ENCODE results near the gene SMYD3.
A peak's percentile ranks its signal among the peaks of the same experiment; 100 is the strongest.

The SMYD3 gene

DNA sequence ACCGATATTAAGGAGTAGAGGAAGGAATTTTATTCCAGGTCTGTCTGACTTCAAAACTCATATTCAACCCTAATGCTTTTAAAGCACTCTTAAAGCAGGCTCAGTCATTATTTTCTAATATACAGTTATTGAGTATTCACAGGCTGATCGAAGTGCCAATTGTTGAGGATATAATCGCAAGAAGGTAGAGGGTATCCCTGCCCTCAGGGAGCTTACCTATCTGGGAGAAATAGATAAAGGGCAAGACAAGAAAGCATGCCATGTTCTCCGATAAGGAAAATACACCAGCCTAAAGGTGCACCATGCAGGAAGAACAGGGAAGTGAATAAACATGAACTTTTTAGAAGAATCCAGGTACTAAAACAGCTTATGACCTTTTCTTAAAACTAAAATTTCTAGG lies 361.2 kb downstream of the SMYD3 start:
- Mint-ChIP-seq H3K4me1 (no peaks in the 10 kb centered on the region), H3K27me3 (no peaks in the 10 kb centered on the region), H3K27ac (no peak overlapping the region), H3K36me3 (peaks cover 14 to 31% of the 10 kb centered on the region in 2 donors), H3K9me3 (peaks cover 0 to 8% of the 10 kb centered on the region in 2 donors), H3K4me3 (no peak overlapping the region)
- ATAC-seq (replicated peaks): no peak
- DNase-seq: no peak

DNA sequence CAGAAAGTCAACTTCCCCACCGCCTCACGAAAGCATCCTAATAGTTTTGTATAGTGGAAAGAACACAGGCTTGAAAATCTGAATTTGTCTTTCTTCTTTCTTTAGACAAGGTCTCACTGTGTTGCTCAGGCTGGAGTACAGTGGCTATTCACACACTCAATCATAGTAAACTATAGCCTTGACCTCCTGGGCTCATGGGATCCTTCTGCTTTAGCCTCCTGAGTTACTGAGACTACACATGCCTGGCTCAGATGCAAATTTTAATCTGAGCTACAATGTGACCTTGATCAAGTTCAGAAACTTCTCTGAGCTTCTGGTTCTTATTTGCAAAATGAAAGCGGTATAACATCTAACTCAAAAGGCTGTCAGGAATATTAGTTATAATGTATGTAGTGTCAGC lies 362.1 kb downstream of the SMYD3 start:
- peaks cover 14 to 31% of the 10 kb centered on the region in 2 donors for H3K36me3 Mint-ChIP-seq
- peaks cover 0 to 8% of the 10 kb centered on the region in 2 donors for H3K9me3 Mint-ChIP-seq
- no peaks in the 10 kb centered on the region for H3K27me3 Mint-ChIP-seq
- no peak for DNase-seq
- no peak for ATAC-seq (replicated peaks)
- H3K4me1 Mint-ChIP-seq: no peaks in the 10 kb centered on the region
- no peak overlapping the region for H3K27ac Mint-ChIP-seq
- no peak overlapping the region for H3K4me3 Mint-ChIP-seq

DNA sequence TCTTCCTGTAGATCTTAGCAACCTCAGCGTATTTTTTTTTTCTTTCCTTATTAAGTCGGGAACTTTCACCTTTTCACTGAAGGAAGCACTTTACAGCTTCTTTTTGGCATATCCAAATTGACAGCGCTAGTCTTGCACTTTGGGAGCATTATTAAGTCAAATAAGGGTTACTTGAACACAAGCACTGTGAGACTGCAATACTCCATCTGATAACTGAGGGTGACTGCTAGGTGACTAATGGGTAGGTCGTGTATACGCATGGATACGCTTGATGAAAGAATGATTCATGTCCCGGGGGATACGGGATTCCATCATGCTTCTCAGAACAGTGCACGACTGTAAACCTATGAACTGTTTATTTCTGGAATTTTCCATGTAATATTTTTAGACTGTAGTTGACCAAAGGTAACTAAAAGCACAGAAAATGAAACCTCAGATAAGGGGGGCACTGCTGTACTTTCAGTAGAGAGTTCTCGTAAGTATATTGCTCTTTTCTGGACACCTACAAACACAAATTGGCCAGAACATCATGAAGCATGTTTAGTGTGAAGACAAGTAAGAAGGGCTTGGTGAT lies 364.7 kb downstream of the SMYD3 start:
- no peaks in the 10 kb centered on the region for H3K27me3 Mint-ChIP-seq
- no peaks in the 10 kb centered on the region for H3K4me1 Mint-ChIP-seq
- no peak overlapping the region for H3K4me3 Mint-ChIP-seq
- H3K9me3 Mint-ChIP-seq: no peaks in the 10 kb centered on the region
- DNase-seq: no peak
- H3K36me3 Mint-ChIP-seq: peaks cover 2 to 17% of the 10 kb centered on the region in 2 donors
- H3K27ac Mint-ChIP-seq: no peak overlapping the region
- no peak for ATAC-seq (replicated peaks)

DNA sequence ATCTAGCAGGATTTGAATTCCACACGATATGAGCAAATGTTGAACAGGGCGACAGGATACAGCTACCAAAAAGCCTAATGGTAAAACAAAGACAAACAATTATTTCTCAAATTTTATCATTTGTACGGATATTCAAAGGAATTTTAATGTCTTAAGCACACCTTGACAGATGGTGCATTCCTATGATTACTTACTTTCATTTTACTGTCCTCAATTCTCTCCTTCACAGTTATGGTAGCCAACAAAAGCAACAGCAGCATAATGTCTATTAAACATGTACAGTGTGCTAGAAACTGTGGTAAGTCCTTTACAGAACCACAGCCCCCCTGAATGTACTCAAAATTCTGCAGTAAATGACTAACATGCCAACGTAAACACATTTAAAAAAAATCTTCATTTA lies 365.8 kb downstream of the SMYD3 start:
- H3K27ac Mint-ChIP-seq: no peak overlapping the region
- H3K36me3 Mint-ChIP-seq: peaks cover 2 to 13% of the 10 kb centered on the region in 2 donors
- H3K4me3 Mint-ChIP-seq: no peak overlapping the region
- H3K9me3 Mint-ChIP-seq: no peaks in the 10 kb centered on the region
- ATAC-seq (replicated peaks): no peak
- DNase-seq: no peak
- no peaks in the 10 kb centered on the region for H3K27me3 Mint-ChIP-seq
- no peaks in the 10 kb centered on the region for H3K4me1 Mint-ChIP-seq

DNA sequence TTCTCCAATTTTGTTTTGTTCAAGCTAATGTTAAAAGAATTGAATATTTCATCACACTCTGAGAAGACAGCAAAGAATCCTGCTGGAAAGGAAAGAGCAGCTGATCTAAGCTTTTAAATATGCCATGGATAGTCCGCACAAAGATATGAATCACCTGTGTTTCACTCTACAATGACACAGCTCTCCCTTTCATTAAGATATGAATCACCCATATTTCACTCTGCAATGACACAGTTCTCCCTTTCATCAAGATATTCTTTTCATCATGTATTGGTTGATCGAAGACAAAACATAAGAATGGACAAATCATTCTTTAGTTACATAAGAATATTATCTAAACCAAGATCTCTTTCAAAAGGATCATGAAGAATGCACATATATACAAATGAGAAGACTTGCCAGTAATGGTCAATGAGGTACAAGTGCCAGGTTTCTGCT lies 367.3 kb downstream of the SMYD3 start:
- Mint-ChIP-seq H3K4me3 (no peak overlapping the region), H3K27ac (no peak overlapping the region), H3K9me3 (no peaks in the 10 kb centered on the region), H3K27me3 (no peaks in the 10 kb centered on the region), H3K36me3 (peaks cover 2 to 5% of the 10 kb centered on the region in 2 donors), H3K4me1 (no peaks in the 10 kb centered on the region)
- ATAC-seq (replicated peaks): no peak
- DNase-seq: no peak

DNA sequence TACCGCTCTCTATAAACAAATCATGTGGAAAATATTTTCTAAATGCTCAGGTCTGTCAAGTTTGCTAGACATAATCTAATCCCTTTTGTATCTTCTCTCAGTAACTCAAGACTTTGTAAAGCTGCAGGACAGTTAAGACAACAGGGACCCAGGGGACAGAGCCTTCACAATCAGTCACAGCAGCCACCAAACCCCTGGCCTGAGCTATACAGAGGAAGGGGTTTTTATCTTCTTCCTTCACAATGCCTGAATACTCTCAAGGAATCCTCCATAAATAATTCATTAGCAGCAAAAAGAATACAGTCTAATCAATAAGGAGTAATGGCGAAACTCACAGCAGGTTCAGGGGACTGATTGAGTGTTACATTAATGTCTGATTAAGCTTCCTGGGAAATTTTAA lies 368.3 kb downstream of the SMYD3 start:
- Mint-ChIP-seq H3K27ac (no peak overlapping the region), H3K9me3 (no peaks in the 10 kb centered on the region), H3K4me1 (no peaks in the 10 kb centered on the region), H3K4me3 (no peak overlapping the region), H3K27me3 (no peaks in the 10 kb centered on the region), H3K36me3 (peaks cover 2 to 4% of the 10 kb centered on the region in 2 donors)
- no peak for DNase-seq
- ATAC-seq (replicated peaks): no peak

DNA sequence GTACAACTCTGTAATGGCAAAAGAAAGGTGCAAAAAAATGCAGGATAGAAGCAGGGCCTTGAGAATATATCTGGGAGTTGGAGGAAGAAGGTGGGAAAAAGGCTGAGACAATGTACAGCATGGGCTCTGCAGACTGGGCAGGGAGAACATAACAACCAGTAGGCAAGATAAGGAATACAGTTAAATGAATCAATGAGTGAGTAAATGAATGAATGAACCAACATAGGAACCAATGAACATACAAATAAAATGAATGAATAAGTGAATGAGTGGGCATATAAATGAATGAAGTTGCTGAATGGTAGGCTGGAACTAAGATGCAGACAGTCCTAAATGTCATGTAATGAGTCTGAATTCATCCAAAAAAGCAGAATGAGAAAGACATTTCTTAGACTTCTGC lies 370.6 kb downstream of the SMYD3 start:
- DNase-seq: no peak
- no peak overlapping the region for H3K4me3 Mint-ChIP-seq
- ATAC-seq (replicated peaks): no peak
- no peaks in the 10 kb centered on the region for H3K9me3 Mint-ChIP-seq
- no peaks in the 10 kb centered on the region for H3K4me1 Mint-ChIP-seq
- no peak overlapping the region for H3K27ac Mint-ChIP-seq
- H3K36me3 Mint-ChIP-seq: peaks cover 2 to 8% of the 10 kb centered on the region in 2 donors
- H3K27me3 Mint-ChIP-seq: no peaks in the 10 kb centered on the region

DNA sequence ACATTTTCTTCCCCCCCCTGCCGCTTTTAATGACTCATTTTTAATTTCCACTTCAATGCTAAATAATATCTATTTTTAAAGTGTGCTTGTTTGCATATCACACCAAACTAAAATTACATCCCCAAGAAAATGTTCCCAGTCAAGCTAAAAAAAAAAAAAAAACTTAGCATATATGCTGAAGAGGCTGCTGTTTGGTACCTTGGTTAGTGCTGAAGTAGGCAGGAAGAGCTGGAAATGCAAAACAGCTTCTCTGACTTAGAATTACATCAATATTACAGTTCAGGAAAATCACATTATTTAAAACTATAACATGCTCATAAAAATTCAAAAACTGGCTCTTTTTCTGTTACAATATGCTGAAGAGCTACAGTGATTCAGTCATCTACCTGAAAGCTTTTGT lies 372.3 kb downstream of the SMYD3 start:
- Mint-ChIP-seq H3K36me3 (peaks cover 2 to 8% of the 10 kb centered on the region in 2 donors), H3K27me3 (no peaks in the 10 kb centered on the region), H3K27ac (no peak overlapping the region), H3K9me3 (no peaks in the 10 kb centered on the region), H3K4me3 (no peak overlapping the region), H3K4me1 (no peaks in the 10 kb centered on the region)
- ATAC-seq (replicated peaks): no peak
- no peak for DNase-seq

DNA sequence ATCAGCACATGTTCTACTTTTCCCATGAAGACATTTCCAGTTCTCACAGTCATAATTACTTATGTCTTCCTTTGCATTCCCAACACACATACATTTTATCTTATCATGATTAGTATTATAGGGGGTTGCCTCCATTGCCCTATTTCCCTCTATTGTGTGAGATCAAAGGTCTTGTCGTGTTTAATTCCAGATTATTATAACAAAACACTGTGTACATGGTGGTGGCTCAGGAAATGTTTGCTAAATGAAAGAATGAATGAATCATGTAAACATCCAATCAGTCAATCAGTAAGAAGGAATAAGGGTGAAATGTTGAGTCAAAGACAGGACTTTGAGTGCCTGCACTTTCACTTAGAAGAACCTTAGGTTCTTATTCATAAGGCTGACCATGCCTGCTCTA lies 376.0 kb downstream of the SMYD3 start:
- ATAC-seq (replicated peaks) (no peak), DNase-seq (no peak)
- Mint-ChIP-seq H3K27me3 (no peaks in the 10 kb centered on the region), H3K27ac (no peak overlapping the region), H3K4me3 (no peak overlapping the region), H3K4me1 (no peaks in the 10 kb centered on the region), H3K9me3 (no peaks in the 10 kb centered on the region), H3K36me3 (peaks cover 0 to 5% of the 10 kb centered on the region in 2 donors)

DNA sequence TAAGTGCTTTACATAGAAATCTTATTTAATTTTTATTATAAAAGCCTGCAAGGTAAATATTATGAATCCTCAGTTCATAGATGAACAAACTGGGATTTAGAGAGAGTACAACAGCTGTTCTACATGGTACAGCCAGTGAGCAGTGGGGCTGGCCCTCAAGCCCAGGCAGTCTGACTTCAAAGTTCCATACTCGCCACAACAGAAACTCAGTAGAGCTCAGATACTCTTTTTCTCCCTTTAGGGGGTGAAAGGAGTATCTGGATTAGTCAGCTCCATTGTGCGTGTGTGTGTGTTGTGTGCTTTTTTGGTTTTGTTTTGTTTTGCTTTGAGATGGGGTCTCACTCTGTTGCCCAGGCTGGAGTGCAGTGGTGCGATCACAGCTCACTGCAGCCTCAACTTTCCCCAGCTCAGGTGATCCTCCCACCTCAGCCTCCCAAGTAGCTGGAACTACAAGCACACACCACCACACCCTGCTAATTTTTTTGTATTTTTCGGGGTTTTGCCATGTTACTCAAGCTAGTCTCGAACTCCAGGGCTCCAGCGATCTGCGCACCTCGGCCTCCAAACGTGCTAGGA lies 378.5 kb downstream of the SMYD3 start:
- Mint-ChIP-seq H3K27ac (no peak overlapping the region), H3K4me3 (no peak overlapping the region), H3K36me3 (peaks cover 3 to 5% of the 10 kb centered on the region in 2 donors), H3K9me3 (no peaks in the 10 kb centered on the region), H3K4me1 (no peaks in the 10 kb centered on the region), H3K27me3 (no peaks in the 10 kb centered on the region)
- ATAC-seq (replicated peaks): no peak
- DNase-seq: no peak

DNA sequence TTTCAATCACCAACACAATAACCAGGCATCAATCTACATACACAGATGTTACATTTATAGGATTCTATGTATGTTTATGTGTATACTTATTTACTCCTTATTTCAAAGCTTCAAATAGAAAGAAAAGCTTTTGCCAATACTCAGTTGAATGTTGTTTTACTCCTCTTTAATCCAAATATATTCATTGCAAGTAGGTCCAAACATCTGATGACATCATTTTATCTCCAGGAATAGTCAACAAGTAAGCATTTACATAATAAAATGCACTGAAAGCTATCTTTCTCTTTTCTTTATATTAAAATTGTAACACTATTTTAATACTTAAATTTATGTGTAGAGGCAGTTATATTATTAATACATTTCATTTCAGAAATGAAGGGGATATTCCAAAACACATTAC lies 380.5 kb downstream of the SMYD3 start:
- H3K27ac Mint-ChIP-seq: no peak overlapping the region
- no peaks in the 10 kb centered on the region for H3K9me3 Mint-ChIP-seq
- no peaks in the 10 kb centered on the region for H3K4me1 Mint-ChIP-seq
- ATAC-seq (replicated peaks) (no peak), DNase-seq (no peak)
- no peaks in the 10 kb centered on the region for H3K27me3 Mint-ChIP-seq
- H3K4me3 Mint-ChIP-seq: no peak overlapping the region
- H3K36me3 Mint-ChIP-seq: peaks cover 0 to 3% of the 10 kb centered on the region in 2 donors

DNA sequence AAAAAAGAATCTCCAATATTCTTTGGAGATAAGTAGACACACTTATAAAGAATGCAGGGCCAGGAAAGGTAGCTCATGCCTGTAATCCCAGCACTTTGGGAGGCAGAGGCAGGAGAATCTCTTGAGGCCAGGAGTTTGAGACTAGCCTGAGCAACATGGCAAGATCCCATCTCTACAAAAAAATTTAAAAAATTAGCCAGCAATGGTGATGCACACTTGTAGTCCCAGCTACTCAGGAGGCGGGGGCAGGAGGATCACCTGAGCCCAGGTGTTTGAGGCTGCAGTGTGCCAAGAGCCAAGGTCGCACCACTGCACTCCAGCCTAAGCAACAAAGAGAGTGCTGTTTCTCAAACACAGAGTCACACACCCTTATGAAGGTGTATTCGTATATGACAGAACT lies 385.0 kb downstream of the SMYD3 start:
- Mint-ChIP-seq H3K4me3 (no peak overlapping the region), H3K27ac (no peak overlapping the region), H3K4me1 (peaks cover 3 to 6% of the 10 kb centered on the region in 2 donors), H3K36me3 (peaks cover 4% of the 10 kb centered on the region in 2 donors), H3K27me3 (no peaks in the 10 kb centered on the region), H3K9me3 (no peaks in the 10 kb centered on the region)
- DNase-seq: no peak
- no peak for ATAC-seq (replicated peaks)

DNA sequence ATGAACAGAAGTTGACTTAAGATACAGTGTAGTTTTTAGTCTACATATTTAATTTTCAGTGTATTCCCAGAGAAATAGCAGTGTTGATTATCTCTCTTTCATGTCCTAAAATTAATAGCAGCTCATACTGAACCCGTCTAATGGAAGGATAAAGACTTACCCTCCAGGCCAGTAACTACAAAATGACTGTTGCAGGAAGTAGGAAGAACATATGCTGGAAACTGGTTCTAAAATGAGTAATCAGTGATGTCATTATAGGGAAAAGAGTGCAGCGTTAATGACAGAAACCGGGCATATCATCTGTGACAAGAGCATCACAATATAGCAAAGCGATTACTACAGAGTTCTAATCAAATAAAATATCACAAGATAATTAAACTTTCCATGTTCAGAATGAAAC lies 385.5 kb downstream of the SMYD3 start:
- peaks cover 3 to 6% of the 10 kb centered on the region in 2 donors for H3K4me1 Mint-ChIP-seq
- H3K27ac Mint-ChIP-seq: no peak overlapping the region
- DNase-seq: no peak
- H3K9me3 Mint-ChIP-seq: no peaks in the 10 kb centered on the region
- H3K36me3 Mint-ChIP-seq: peaks cover 4% of the 10 kb centered on the region in 2 donors
- ATAC-seq (replicated peaks): no peak
- H3K4me3 Mint-ChIP-seq: no peak overlapping the region
- H3K27me3 Mint-ChIP-seq: no peaks in the 10 kb centered on the region

DNA sequence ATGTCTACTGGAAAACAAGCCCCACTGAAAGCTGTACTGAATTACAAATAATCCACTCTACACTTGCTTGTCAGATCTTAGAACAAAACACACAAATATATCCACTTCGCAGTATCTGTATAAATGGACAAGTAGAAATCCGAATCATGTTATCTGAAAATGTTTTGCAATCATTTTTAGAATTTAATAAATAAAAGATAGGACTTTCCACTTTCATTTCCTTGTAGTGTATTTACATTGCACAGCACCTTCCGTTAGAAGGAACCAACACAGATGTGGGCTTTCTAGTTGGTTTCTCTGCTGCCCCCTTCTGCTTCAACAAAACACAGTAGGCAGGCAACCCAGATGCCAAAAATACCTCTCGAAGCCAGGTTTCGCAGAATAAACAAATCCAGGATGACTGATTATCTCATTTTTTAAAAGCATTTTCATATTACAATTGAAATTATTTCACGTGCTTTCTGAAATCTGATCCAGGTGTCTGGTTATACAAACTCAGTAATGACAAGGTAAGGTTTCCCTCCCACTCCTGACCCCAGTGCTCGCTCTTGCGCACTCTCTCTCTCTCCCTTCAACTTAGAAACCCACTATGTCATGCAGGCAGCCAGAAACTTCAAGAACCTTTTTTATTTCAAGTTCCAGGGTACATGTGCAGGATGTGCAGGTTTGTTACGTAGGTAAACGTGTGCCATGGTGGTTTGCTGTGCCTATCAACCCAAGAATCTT lies 389.9 kb downstream of the SMYD3 start:
- peaks cover 11 to 18% of the 10 kb centered on the region in 2 donors for H3K4me1 Mint-ChIP-seq
- H3K27me3 Mint-ChIP-seq: no peaks in the 10 kb centered on the region
- DNase-seq: peak; percentile 11
- peak overlapping the region; percentile 45 to 69 for H3K4me3 Mint-ChIP-seq
- H3K9me3 Mint-ChIP-seq: no peaks in the 10 kb centered on the region
- peak; percentile 95 to 97 for ATAC-seq (replicated peaks)
- H3K27ac Mint-ChIP-seq: peak overlapping the region; percentile 76
- peaks cover 2 to 17% of the 10 kb centered on the region in 2 donors for H3K36me3 Mint-ChIP-seq

DNA sequence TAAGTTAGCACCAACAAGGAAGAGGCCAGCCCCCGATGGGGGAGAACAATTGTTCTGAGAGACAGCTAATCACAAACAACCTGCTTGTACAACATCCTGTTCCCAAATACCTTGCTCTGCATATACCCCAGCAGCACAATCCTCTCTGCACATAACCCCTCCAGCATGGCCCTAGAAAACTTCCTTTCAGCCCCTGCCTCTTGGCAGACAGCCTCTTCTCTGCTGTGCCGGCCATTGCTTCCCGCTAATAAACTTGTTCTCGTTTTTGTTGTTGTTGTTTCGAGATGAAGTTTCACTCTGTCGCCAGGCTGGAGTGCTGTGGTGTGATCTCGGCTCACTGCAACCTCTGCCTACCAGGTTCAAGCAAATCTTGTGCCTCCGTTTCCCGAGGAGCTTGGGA lies 392.7 kb downstream of the SMYD3 start:
- no peaks in the 10 kb centered on the region for H3K27me3 Mint-ChIP-seq
- H3K4me1 Mint-ChIP-seq: peaks cover 11 to 18% of the 10 kb centered on the region in 2 donors
- peaks cover 0 to 7% of the 10 kb centered on the region in 2 donors for H3K9me3 Mint-ChIP-seq
- H3K4me3 Mint-ChIP-seq: no peak overlapping the region
- no peak overlapping the region for H3K27ac Mint-ChIP-seq
- ATAC-seq (replicated peaks) (no peak), DNase-seq (no peak)
- peaks cover 10 to 13% of the 10 kb centered on the region in 2 donors for H3K36me3 Mint-ChIP-seq
